ENCODE results near the gene TNRC6C.

The TNRC6C gene

GRCh38 chr17:77916703-77917481, 41.6 kb upstream of the TNRC6C start:
- TF ChIP-seq CTCF (IDR thresholded peaks at IDR 0.05; ENCODE audit: control insufficient read depth, insufficient read depth, low read depth, low read length, missing control alignments): no peak
- no peak overlapping the region for H3K4me3 ChIP-seq (ENCODE audit: control insufficient read depth, low read depth, low read length)
- no peak for DNase-seq (ENCODE audit: low read depth)

GRCh38 chr17:77919276-77919675, 39.2 kb upstream of the TNRC6C start:
- DNase-seq (ENCODE audit: low read depth): no peak
- H3K4me3 ChIP-seq (ENCODE audit: control insufficient read depth, low read depth, low read length): no peak overlapping the region
- TF ChIP-seq CTCF (IDR thresholded peaks at IDR 0.05; ENCODE audit: control insufficient read depth, insufficient read depth, low read depth, low read length, missing control alignments): no peak

- no peak for TF ChIP-seq CTCF (IDR thresholded peaks at IDR 0.05; ENCODE audit: control insufficient read depth, insufficient read depth, low read depth, low read length, missing control alignments)
- DNase-seq (ENCODE audit: low read depth): no peak
- no peak overlapping the region for H3K4me3 ChIP-seq (ENCODE audit: control insufficient read depth, low read depth, low read length)
Measured at GRCh38 chr17:77923135-77923534, 35.4 kb upstream of the TNRC6C start.

GRCh38 chr17:77923776-77924513, 34.6 kb upstream of the TNRC6C start:
- H3K4me3 ChIP-seq (ENCODE audit: control insufficient read depth, low read depth, low read length): no peak overlapping the region

GRCh38 chr17:77924757-77925336, 33.7 kb upstream of the TNRC6C start:
- no peak for DNase-seq (ENCODE audit: low read depth)
- no peak for TF ChIP-seq CTCF (IDR thresholded peaks at IDR 0.05; ENCODE audit: control insufficient read depth, insufficient read depth, low read depth, low read length, missing control alignments)
- no peak overlapping the region for H3K4me3 ChIP-seq (ENCODE audit: control insufficient read depth, low read depth, low read length)

More at GRCh38 chr17:77923776-77924513, 34.6 kb upstream of the TNRC6C start:
- DNase-seq (ENCODE audit: low read depth): no peak
- no peak for TF ChIP-seq CTCF (IDR thresholded peaks at IDR 0.05; ENCODE audit: control insufficient read depth, insufficient read depth, low read depth, low read length, missing control alignments)

GRCh38 chr17:77925831-77926543, 32.5 kb upstream of the TNRC6C start:
- no peak overlapping the region for H3K4me3 ChIP-seq (ENCODE audit: control insufficient read depth, low read depth, low read length)
- TF ChIP-seq CTCF (IDR thresholded peaks at IDR 0.05; ENCODE audit: control insufficient read depth, insufficient read depth, low read depth, low read length, missing control alignments): no peak
- no peak for DNase-seq (ENCODE audit: low read depth)
